ENCODE results near the gene GABRP. TPM values are rescaled to one million over a fixed set of nuclear protein-coding genes. Genes with fewer than 3 reads are reported as not detected.

Gene GABRP
- total RNA-seq, 1 donor from 2014 or later: 3.1 TPM

DNA sequence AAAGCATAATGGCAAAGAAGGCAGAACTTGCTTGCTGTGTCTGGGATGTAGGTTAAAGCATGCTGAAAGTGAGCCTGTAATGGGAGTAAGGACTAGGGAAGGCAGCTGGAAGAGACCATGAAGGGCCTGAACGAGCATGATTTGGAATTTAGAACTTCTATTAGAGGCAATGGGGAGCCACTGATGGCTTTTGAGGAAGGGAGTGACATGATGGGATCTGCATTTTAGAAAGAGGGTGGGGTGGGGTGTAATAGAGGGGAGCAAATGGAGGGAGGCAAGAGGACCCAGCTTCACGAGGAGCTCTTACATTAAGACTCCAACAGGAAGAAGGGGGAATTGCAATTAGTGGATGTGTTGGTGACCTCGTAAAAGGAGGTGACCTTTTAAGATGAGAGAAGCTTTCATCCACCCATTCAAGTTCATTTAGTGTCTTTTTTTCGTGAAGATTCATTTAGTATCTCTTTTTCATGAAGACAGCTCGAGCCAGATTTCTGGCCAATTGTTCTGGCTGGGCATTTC lies 13.6 kb upstream of the GABRP start:
- DNase-seq (ENCODE audit: low spot score, unreplicated experiment): no peak
- peaks cover 13% of the 10 kb centered on the region for H3K4me1 Mint-ChIP-seq (ENCODE audit: low read depth)
- no peak overlapping the region for H3K4me3 Mint-ChIP-seq (ENCODE audit: low read depth)
- H3K27me3 Mint-ChIP-seq: peaks cover 17% of the 10 kb centered on the region
- H3K9me3 Mint-ChIP-seq (ENCODE audit: low read depth): no peaks in the 10 kb centered on the region
- H3K27ac Mint-ChIP-seq: no peak overlapping the region
- no peaks in the 10 kb centered on the region for H3K36me3 Mint-ChIP-seq (ENCODE audit: insufficient read depth)
- TF ChIP-seq, protein P1, sequence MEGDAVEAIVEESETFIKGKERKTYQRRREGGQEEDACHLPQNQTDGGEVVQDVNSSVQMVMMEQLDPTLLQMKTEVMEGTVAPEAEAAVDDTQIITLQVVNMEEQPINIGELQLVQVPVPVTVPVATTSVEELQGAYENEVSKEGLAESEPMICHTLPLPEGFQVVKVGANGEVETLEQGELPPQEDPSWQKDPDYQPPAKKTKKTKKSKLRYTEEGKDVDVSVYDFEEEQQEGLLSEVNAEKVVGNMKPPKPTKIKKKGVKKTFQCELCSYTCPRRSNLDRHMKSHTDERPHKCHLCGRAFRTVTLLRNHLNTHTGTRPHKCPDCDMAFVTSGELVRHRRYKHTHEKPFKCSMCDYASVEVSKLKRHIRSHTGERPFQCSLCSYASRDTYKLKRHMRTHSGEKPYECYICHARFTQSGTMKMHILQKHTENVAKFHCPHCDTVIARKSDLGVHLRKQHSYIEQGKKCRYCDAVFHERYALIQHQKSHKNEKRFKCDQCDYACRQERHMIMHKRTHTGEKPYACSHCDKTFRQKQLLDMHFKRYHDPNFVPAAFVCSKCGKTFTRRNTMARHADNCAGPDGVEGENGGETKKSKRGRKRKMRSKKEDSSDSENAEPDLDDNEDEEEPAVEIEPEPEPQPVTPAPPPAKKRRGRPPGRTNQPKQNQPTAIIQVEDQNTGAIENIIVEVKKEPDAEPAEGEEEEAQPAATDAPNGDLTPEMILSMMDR (IDR thresholded peaks at IDR 0.05; ENCODE audit: unreplicated experiment): no peak

DNA sequence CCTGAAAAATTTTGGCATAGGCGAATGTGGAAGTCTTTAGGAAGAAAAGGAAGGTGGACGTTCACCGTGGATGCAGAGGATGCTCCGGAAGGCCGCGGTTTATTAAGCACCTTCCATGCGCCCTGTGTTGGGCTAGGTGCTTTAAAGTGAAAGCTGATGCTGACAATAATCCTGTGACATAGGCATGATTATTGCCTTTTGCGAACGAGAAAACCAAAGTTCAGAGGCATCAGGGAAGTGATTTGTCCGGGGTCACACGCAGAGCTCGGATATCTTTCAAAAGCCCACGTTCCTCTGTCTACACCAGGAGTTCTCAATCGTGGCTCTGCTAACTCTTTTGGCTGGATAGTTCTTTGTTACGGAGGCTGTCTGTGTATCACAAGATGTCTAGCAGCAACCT lies 12.0 kb upstream of the GABRP start:
- no peak overlapping the region for H3K27ac Mint-ChIP-seq
- H3K9me3 Mint-ChIP-seq (ENCODE audit: low read depth): no peaks in the 10 kb centered on the region
- H3K4me3 Mint-ChIP-seq (ENCODE audit: low read depth): no peak overlapping the region
- peaks cover 13% of the 10 kb centered on the region for H3K4me1 Mint-ChIP-seq (ENCODE audit: low read depth)
- TF ChIP-seq, protein P1 (IDR thresholded peaks at IDR 0.05; ENCODE audit: unreplicated experiment): no peak
- no peaks in the 10 kb centered on the region for H3K36me3 Mint-ChIP-seq (ENCODE audit: insufficient read depth)
- DNase-seq (ENCODE audit: low spot score, unreplicated experiment): no peak
- peaks cover 17% of the 10 kb centered on the region for H3K27me3 Mint-ChIP-seq

DNA sequence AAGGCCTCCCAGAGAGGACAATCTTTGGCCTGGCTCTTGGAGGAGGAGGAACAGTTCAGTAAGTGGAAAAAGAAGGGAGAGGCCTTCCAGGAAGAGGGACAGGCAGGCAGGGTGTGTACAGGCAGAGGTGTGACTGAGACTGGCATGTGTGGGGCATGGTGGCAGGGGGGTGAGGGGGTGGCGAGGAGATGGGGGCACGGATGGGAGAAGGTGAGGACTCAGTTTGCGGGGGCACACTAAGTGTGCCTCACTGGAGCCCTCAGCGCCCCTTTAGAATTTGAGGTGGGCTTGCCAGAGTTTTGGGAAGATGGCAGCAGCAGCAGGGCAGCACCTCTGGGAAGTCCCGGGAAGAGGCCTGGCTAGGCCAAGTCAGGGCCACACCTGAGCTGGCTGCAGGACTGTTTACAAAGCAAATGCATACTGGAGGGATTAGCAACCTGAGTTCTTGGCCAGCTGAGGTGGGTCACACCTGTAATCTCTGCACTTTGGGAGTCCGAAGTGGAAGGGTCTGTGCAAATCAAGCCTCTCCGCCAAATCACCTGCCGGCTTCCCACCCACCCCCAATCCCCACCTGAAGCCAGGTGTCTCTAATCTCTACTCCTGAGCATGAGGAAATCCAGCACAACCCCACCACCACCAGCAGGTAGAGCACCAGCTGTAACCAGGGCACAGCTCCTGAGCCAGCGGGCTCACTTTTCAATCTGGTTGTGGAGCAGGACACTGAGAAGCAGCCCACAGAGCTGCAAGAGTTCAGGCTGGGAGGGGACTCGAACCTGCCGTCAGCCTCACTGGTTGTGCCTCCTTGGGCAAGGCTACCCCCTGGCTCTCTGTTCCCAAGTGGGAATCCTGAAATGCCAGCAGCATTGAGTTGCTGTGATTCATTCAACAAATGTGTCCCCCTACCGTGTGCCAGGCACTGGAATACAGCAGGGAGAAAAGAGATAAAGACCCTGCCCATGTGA lies 10.2 kb upstream of the GABRP start:
- DNase-seq (ENCODE audit: low spot score, unreplicated experiment): no peak
- peaks cover 17% of the 10 kb centered on the region for H3K27me3 Mint-ChIP-seq
- H3K9me3 Mint-ChIP-seq (ENCODE audit: low read depth): no peaks in the 10 kb centered on the region
- no peaks in the 10 kb centered on the region for H3K36me3 Mint-ChIP-seq (ENCODE audit: insufficient read depth)
- no peak overlapping the region for H3K27ac Mint-ChIP-seq
- TF ChIP-seq, protein P1 (IDR thresholded peaks at IDR 0.05; ENCODE audit: unreplicated experiment): no peak
- H3K4me1 Mint-ChIP-seq (ENCODE audit: low read depth): peaks cover 13% of the 10 kb centered on the region
- no peak overlapping the region for H3K4me3 Mint-ChIP-seq (ENCODE audit: low read depth)

DNA sequence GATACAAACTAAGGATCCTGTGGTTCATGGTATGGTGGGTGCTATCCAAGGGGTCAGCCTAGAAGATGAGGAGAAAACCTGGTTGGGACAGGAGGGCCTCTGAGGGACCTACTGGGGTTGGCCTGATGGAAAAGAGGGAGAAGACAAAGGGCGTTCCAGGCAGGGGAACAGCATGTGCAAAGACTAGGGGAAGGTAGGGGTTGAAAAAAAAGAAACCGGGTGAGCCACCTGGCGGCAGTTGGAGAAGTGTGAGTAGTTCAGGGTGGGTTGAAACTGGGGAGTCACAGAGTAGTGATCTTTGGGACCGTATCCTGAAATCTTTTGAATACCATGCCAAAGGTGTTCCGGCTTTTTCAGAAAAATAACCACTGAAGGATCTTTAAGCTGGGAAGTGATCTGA lies 8.7 kb upstream of the GABRP start:
- H3K27ac Mint-ChIP-seq: no peak overlapping the region
- H3K9me3 Mint-ChIP-seq (ENCODE audit: low read depth): no peaks in the 10 kb centered on the region
- TF ChIP-seq, protein P1 (IDR thresholded peaks at IDR 0.05; ENCODE audit: unreplicated experiment): no peak
- DNase-seq (ENCODE audit: low spot score, unreplicated experiment): no peak
- H3K27me3 Mint-ChIP-seq: peaks cover 24% of the 10 kb centered on the region
- H3K4me1 Mint-ChIP-seq (ENCODE audit: low read depth): peaks cover 13% of the 10 kb centered on the region
- no peaks in the 10 kb centered on the region for H3K36me3 Mint-ChIP-seq (ENCODE audit: insufficient read depth)
- no peak overlapping the region for H3K4me3 Mint-ChIP-seq (ENCODE audit: low read depth)

DNA sequence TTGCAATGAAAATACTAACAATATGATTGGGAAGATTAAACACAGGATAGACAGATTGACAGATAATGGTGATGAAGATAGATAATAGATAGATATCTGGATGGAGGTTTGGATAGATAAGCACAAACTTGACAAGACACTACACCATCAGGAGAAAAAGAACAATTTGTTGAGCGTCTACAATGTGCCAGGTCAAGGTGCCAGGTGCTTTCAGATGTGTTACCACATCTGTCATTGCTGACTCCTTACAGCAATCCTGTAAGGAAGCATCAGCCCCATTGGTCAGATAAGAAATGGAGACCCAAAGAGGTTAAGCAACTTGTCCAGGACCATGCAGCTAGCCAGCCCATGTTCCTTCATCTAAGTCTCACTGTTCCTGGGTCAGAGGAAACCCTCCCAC lies 1.6 kb upstream of the GABRP start:
- H3K9me3 Mint-ChIP-seq (ENCODE audit: low read depth): no peaks in the 10 kb centered on the region
- TF ChIP-seq, protein P1 (IDR thresholded peaks at IDR 0.05; ENCODE audit: unreplicated experiment): no peak
- H3K4me1 Mint-ChIP-seq (ENCODE audit: low read depth): no peaks in the 10 kb centered on the region
- peaks cover 36% of the 10 kb centered on the region for H3K27me3 Mint-ChIP-seq
- DNase-seq (ENCODE audit: low spot score, unreplicated experiment): no peak
- H3K4me3 Mint-ChIP-seq (ENCODE audit: low read depth): no peak overlapping the region
- H3K36me3 Mint-ChIP-seq (ENCODE audit: insufficient read depth): no peaks in the 10 kb centered on the region
- H3K27ac Mint-ChIP-seq: no peak overlapping the region

Measured in progenitor cell of endocrine pancreas (in vitro differentiated cells).